Peyer's patch (tissue), 4 donors: ENCODE measurements around the gene ALDH6A1.

Source experiments
- POLR2A ChIP-seq, 2 donors: fragments of 450-650 bp; IDR thresholded peaks; one replicate each; pipeline ENCODE4 v1.5.1; 2017; ENCODE audit warnings: antibody characterized with exemption in 2 of 2, mild to moderate bottlenecking in 2 of 2, moderate library complexity in 2 of 2
- TF ChIP-seq, protein P1 (sequence below), 6 experiments: fragments of 450-650 bp in 4 of 6; fragments of 200-600 bp in 2 of 6; sonication (generic) in 1 of 6; IDR thresholded peaks; one replicate each; pipeline ENCODE4 v1.5.1; 2017 to 2019; ENCODE audit warnings: antibody characterized with exemption in 6 of 6, mild to moderate bottlenecking in 3 of 6, moderate library complexity in 1 of 6

DNA sequence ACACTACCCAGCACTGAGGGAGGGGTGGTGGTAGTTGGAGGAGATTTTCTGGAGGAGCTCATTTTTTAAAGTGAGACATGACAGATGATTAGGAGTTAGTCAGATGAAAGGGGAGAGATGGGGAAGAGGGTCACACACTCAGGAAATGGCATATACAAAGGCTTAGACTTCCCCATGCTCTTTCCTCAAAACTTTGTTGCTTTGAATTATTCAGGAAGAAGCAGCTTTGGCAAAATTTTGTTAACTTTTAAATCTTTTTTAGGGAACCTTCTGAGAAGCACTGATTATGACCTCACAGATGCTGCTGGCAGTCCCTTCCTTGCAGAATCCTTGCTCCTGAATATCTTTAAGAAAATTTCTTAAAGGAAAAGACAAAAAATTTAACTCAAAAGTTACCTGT, 19.8 kb downstream of the ALDH6A1 start:
- TF ChIP-seq, protein P1, sequence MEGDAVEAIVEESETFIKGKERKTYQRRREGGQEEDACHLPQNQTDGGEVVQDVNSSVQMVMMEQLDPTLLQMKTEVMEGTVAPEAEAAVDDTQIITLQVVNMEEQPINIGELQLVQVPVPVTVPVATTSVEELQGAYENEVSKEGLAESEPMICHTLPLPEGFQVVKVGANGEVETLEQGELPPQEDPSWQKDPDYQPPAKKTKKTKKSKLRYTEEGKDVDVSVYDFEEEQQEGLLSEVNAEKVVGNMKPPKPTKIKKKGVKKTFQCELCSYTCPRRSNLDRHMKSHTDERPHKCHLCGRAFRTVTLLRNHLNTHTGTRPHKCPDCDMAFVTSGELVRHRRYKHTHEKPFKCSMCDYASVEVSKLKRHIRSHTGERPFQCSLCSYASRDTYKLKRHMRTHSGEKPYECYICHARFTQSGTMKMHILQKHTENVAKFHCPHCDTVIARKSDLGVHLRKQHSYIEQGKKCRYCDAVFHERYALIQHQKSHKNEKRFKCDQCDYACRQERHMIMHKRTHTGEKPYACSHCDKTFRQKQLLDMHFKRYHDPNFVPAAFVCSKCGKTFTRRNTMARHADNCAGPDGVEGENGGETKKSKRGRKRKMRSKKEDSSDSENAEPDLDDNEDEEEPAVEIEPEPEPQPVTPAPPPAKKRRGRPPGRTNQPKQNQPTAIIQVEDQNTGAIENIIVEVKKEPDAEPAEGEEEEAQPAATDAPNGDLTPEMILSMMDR (IDR thresholded peaks at IDR 0.05) = no peak
- no peak for TF ChIP-seq POLR2A (IDR thresholded peaks at IDR 0.05)
